ENCODE results near the gene CCDC169.
"Not testable (repeated sequence)": the region's sequence is repeated elsewhere in the genome, so short reads cannot be mapped to it uniquely, and the experiment has no call there.

CCDC169 gene
- total RNA-seq, result 0 to 0.08 (median 0) reads per million in 4 donors

DNA sequence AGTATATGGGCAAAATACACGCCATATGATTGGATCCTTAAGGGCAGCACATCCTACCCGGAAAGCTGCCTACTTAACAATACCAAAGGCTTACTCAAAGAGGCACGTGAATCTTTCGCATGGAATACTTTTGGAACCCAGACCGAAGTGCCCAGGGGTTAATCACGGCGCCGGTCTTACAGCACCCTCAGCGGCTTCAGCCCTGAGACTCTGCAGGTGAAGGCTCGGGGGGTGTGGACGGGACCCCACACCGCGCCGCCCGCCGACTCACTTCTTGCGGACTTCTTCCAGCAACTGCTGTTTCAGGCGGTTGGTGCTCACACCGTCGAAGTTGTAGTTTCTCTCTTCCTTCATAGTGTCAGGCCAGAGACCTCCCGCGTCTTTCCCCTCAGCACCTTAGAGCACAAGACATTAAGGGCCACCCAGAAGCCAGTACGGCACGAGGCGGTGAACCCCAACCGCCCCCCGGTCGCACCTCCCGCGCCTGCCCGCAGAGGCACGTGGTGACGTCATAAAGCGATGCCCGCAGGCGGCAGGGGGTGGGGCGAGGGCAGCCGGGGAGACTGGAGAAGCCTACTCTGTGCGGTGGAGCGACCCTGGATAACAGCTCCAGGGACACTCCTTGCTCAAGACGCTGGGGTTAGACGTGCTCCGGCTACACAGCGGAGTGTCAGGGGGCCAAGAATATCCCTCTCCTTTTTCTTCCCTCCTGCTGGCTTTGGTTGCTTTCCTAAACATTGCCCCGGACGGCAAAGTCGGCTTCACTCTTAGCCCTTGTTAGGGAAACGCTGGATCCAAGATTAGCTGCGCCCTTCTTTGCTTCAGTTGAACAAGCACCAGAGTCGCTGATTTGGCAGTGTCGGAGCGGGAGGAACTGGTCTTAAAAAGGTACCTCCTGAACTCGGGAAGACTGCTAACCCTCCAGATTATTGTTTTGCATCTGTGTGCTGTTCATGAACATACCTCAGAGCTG lies at the start of gene CCDC169:
Gene CCDC169, minus strand, starts transcription at position 449 of the 973 bp plus-strand sequence. Its CDS starts 95 bp downstream, at position 354.
- peak; percentile 6 to 65 (median 46) for DNase-seq

DNA sequence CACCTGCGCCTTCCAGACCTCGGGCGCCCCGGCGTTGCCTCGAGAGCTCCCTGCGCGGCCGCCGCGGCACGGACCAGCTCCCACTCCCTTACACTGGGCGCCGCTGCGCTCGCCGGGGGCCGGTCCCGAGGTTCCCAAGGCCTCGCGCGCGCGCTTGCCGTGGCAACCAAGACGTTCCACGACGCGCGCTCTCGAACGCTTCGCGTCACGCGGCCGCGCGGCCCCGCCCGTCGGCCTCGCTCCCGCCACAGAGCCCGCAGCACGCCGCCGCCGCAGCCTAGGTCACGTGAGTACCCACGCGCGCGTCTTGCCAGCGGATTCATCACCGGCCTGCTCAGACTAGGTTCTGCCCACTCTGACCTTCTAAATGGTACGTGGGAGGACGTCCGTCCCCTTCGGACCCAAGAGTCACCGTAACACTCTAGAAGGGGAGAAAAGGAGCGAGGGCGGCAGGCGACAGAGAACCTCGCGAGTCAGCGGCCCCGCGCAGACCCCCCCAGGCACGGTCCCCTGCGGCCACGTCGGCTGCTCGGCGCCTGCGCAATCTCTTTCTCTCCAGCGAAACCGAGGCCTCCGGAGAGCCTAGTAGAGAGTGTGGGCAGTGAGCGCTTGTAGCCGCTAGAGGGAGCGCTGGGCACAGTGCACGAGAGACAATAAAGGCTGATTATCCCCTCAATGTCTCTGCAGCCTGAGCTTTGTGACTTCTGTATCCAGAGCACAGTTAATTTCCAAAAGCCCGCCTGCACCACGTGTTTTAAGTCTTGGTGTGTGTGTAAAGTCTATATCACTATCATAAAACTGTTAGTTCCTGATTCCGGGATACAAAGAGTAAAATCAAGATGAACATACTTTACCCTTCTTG lies 48.8 kb upstream of the CCDC169 start, which contains the start of gene SPART:
Gene SPART, minus strand, starts transcription at position 173 of the 862 bp plus-strand sequence. CDS start 10,564 bp downstream, outside the sequence.
- DNase-seq, result peak; percentile 59 to 85 (median 80)

DNA sequence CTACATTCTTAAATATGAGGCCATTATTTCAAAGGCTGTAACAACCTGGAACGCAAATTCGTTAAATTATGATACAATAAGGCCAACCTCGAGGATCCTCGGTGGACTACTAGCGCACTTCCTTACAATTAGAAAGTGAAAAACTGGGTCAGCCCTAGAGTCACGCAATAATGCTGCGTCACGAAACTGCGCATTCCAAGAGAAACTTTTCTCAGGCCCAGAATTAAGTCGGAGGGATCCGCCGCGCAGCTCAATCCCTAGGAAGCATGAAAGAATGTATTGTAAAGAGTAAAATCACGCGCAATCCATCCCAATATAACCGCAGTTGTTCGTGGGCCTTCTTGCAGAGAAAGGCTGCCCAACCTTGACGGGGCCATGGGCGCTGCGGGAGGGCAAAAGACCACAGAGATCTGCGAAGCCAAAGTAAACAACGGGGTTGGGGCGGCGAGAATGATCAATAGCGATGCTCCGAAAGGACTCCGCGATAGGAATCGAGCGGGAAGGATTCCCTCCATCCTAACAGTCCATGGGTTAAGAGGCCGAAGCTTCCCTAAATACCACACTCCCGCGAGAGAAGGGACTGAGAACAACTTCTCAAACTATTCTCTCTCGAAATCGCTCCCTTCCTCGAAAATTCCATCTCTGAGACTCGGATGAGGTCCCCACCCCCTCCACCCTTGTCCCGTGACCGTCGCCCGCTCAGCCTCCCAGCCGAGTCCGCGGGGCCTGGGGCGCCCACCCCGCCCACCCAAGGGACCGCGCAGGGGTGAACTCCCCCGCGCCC lies 48.0 kb upstream of the CCDC169 start:
- DNase-seq, result peak in 4 of 5 donors; percentile 19 to 53 (median 40)

DNA sequence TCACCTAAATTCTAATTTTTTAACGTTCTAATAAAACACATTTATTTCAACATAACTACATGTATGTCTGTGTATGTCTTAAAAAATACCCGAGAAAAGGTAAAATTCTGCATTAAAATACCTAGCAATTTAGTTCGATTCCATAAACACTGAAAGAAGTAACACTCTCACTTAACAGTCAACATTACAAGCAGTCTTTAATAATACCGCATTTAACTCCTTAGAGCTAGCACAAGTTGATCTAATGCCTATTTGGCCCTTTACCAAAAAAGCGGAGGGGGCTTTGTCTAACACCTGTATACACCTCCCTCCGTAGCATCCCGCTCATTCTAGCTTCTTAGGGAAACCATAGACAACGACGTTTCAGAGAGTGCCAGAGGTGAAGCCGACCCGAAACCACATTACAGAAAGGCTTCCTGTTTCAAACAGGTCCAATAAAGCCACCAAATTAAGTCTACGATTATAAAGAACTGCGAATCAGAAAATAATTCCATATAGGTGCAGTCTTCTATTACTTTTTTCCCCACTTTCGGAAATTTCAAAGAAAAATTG lies 47.3 kb upstream of the CCDC169 start:
- peak in 1 of 5 donors; percentile 10 for DNase-seq

DNA sequence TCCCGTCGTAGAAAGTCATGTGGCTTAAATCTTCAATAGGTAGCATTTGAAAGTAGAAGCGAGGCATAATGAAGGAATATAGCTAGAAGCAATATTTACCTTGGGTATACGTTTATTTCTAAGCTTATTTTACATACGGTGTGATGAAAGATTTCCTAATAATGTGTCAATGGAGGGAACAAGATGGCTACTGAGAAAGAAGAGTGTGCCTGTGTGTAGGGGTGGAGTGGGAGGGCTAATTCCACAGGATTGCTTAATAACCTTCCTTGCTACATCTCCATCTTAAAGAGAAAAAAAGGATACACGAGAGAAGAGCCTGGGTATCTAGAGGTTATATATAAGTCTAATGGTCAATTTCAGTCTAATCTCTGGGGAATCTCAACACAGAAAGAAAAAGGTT lies 46.6 kb upstream of the CCDC169 start:
- DNase-seq, result no peak

DNA sequence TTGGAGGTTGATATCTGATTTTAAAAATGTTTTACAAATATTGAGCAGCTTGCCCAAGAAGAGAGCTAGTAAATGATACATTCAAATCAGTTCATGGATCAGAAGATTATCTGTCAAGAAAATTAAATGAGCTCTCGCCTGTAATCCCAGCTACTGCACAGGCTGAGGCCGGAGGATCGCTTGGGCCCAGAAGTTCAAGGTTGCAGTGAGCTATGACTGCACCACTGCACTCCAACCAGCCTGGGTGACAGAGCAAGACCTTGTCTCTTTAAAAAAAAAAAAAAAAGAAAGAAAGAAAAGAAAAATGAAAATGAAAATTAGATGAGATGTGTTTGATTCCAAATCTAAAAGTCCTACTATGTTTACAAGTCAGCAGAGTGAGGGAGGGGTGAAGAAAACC lies 46.2 kb upstream of the CCDC169 start:
- DNase-seq, result no peak

DNA sequence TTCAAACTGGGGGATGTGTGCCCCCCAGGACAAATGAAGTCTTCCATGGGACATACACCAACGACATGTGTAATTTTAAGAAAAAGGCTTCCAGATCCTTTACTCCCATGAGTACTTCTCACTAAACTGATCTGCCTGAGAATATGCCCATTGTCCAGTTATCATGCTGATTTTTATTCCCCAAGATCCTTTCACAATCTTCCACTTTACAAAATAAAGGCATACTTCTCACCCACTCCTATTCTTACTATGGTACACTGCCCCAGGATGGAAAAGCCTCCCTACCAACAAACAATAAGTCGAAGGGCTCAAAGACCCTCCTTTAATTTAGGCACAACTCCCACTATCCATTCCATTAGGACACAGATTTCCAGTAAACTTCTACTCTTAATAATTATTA lies 45.1 kb upstream of the CCDC169 start:
- no peak for DNase-seq

DNA sequence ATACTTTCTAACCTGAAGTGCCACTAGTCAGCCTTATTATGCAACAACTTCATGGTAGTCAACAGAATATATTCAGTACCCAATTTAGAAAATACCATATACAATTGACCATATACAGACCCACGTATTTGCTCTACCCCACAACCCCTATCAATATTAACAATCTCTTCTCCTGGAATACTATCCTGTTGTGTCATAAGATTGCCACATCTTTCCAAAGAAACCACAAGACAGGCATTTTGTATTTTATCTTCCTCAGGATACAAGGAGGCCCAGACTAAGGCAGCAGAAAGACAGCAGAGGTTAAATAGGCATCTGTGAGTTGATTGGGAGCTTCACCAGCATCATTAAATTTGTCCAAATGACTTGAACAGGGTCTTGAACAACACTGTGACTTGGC lies 44.1 kb upstream of the CCDC169 start:
- DNase-seq, result no peak

DNA sequence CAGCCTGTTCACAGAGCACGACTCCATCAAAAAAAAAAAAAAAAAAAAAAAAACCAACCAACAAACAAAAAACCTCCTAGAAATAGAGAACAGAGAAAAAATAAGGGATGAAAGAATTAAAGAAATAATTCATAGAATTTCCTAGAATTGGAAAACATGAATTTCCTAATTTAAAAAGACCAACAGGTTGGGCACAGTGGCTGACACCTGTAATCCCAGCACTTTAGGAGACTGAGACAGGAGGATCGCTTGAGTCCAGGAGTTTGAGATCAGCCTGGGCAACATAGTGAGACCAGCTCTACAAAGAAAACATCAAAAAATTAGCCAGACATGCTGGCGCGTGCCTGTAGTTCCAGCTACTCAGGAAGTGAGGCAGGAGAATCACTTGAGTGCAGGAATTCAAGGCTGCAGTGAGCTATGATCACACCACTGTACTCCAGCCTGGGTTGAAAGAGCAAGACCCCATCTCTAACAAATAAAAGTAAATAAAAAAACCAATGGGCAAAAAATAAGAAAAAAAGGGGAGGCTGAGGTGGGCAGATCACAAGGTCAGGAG lies 42.1 kb upstream of the CCDC169 start:
- DNase-seq, result no peak

DNA sequence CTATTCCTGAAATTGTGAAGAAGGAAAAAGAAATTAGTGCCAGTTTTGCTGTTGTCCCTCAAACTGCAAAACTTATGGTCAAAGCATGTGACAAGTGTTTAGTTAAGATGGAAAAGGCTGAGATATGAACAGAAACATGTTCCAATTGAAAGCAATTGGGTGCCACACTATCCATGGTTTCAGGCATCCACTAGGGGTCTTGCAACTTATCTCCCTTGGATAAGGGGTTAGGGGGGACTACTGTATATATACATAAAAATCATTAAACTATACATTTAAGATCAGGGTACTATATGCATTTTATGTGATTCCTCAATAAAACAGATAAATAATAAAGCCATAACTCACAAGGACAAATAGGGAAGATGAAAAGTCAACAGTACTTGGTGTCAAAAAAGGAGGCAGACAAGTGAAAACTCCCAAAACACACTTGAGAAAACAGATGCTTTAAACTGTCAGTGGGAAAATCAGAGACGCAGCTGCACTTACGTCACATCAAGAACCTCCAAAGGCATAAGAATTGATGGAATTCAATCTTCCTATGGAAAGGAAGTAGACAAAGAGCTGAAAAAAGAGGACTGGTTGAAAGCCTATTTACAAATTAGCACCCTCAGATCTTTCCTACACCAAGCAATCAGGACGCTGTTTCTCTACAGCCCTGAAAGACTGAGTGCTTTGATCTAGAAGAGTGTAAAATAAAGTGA lies 40.5 kb upstream of the CCDC169 start:
- no peak for DNase-seq

DNA sequence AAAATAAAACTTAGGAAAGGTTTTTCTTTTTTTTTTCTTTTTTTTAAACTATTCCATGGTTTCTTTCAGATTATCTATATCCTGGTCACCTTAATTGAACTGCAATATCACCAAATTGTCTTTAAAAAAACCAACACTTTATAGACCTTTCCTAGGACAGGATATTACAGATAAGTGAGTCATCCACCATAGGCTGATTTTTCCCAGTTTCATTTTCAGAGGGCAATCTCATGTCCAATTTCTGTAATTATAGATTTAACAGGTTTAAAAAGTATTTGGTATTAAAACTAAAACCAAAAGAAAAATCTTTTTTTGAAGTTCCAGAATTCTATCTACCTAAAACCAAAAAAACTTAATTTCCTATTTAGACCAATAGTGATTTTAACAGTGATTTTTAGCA lies 35.4 kb upstream of the CCDC169 start:
- no peak for DNase-seq

DNA sequence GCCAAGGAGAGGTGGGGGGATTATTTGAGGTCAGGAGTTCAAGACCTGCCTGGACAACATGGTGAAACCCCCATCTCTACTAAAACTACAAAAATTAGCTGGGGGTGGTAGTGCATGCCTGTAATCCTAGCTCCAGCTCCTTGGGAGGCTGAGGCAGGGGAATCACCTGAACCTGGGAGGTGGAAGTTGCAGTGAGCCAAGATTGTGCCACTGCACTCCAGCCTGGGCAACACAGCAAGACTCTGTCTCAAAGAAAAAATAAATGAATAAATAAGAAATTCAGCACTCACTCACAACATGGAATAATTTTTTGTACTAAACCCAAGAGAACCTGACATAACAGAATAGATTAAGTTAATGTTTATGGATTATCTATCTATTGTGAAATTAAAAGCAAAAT lies 34.6 kb upstream of the CCDC169 start:
- not testable (repeated sequence) for DNase-seq

DNA sequence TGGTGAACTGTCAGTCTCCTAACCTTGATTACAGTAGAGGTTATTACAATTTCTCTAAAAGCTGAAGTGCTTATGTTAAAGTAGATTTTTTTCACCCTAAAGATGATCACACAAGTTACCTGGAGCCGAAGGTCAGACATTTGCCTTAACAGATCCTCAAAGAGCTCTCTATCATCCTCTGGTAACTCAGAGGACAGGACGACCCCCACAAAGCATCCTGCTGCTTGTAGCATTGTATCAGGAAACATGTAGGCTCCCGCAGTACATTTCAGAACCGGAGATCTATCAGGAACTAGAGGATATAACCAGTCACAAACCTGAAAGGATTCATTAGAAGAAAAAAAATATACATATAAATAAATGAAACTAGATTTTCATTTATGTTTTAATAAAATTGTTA lies 33.7 kb upstream of the CCDC169 start:
- DNase-seq, result no peak

DNA sequence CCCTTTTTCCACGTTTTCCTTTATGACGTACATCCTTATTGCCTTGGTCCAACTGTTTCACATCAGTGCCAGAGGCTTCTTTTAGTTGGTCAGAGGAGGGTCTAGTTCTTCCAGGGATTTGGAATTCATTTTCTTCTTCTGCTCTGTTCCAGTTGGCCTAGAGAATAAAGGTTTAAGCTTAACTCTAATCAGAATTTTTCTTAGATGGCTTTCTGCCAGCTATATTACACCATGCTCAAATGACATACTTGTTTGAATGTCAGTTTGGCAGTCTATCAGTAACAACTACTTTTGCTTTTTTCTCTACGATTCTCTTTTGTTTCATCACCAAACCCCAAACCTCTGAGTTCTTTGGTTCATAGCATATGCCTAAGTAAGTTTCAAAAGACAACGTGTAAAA lies 31.7 kb upstream of the CCDC169 start:
- DNase-seq, result no peak

DNA sequence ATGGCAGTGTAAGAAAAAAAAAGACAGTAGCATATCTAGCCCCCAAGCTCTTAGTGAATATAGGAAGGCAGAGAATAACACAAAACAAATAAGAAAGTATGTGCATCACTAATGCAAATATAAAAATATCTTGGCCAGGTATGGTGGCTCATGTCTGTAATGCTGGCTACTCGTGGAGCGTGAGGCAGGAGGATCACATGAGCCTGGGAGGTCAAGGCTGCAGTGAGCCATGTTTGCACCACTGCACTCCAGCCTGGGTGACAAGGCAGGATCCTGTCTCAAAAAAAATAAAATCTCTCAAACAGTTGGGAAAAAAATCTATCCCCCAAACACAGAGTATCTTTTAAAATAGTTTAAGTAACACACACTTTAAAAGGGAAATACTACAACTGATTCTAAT lies 31.2 kb upstream of the CCDC169 start:
- DNase-seq, result no peak

DNA sequence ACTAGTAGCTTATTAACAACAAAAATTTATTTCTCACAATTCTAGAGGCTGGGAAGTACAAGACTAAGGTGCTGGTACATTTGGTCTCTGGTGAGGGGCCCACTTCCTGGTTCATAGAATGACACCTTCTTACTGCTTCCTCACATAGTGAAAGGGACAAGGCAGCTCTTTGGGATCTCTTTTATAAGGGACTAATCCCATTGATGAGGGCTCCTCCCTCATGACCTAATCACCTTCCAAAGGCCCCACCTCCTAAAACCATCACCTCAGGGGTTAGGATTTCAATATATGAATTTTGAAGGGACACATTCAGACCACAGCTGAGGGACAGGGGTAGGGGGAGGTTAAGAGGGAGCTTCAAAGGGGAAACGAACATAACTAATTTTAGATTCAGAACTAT lies 28.3 kb upstream of the CCDC169 start:
- no peak for DNase-seq

DNA sequence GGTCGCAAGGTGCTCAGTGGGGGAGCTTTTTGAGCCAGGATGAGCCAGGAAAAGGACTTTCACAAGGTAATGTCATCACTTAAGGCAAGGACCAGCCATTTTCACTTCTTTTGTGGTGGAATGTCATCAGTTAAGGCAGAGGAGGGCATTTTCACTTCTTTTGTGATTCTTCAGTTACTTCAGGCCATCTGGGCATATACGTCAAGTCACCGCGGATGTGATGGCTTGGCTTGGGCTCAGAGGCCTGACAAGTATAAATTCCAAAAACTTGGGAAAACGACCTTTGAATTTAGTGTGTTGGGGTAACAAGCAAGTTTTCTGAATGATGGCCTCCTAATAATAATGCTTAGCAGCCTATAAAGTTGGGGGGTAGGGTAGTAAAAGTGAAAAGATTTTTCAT lies 27.3 kb upstream of the CCDC169 start:
- DNase-seq, result not testable (repeated sequence)

DNA sequence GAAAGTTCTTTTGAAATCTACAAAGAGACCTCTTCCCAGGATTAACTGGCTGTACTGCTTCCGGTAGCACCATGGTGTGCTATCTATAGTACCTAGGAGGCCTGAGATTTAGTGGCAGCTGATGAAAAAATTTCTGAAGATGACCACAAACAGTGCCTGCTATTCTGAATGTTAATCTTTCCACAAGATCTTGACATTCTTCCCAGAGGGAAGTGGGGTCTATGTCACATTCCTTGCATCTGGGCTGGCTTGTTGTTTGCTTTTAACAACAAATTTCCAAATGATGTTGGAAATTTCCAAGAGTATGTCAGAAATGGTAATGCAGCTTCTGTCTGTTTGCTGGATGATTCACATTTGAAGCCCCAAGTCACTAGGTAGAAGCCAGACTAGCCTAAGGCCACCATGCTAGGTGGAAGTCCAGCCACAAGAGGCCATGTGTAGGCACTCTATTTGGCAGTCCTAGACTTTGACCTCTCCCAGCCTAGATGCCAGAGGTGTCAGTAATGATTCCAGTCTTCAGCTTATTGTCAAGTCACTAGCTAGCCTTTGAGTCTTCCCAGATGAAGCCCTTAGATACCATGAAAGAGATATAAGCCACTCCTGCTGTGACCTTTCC lies 26.4 kb upstream of the CCDC169 start:
- DNase-seq, result no peak

DNA sequence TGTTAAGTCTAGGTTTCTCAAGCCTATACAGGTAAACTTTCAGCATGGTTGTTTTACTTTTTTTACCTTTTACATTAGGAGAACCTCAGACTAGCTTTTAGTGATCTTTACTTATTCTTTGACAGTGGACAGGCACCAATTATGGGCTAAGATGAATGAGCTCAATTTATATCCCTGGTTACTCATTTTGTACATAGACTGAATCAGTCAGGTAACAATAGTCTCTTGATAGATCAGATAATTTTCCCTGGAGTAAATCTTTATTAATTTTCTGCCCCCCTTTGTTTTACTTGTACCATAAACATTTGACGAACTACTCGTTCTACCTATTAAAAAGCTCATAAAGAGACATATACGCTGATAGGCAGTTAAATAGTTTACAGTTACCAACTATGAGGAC lies 25.8 kb upstream of the CCDC169 start:
- DNase-seq, result no peak

DNA sequence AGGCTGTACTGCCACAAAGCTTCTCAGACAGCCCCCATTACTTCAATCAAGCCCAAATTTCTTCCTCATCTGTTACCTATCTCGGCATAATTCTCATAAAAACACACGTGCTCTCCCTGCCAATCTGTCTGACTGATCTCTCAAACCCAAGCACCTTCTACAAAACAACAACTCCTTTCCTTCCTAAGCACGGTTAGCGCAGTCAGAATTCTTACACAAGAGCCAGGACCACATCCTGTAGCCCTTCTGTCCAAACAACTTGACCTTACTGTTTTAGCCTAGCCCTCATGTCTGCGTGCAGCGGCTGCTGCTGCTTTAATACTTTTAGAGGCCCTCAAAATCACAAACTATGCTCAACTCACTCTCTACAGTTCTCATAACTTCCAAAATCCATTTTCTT lies 22.2 kb upstream of the CCDC169 start:
- not testable (repeated sequence) for DNase-seq
